Stimulated activated CD8-positive, alpha-beta memory T cell treated with anti-CD3 and anti-CD28 coated beads, Interleukin-15, amount 100 ng/mL, for 1 hour (primary cell): Measurements from ENCODE around the gene HBZ.
"Not testable (repeated sequence)": the region's sequence is repeated elsewhere in the genome, so short reads cannot be mapped to it uniquely, and the experiment has no call there.

ENCODE experiments used
- DNase-seq: peaks from one replicate; pipeline ENCODE4 v3.0.0-alpha.2; 2020; ENCODE audit warnings: low read depth

Gene HBZ

DNA sequence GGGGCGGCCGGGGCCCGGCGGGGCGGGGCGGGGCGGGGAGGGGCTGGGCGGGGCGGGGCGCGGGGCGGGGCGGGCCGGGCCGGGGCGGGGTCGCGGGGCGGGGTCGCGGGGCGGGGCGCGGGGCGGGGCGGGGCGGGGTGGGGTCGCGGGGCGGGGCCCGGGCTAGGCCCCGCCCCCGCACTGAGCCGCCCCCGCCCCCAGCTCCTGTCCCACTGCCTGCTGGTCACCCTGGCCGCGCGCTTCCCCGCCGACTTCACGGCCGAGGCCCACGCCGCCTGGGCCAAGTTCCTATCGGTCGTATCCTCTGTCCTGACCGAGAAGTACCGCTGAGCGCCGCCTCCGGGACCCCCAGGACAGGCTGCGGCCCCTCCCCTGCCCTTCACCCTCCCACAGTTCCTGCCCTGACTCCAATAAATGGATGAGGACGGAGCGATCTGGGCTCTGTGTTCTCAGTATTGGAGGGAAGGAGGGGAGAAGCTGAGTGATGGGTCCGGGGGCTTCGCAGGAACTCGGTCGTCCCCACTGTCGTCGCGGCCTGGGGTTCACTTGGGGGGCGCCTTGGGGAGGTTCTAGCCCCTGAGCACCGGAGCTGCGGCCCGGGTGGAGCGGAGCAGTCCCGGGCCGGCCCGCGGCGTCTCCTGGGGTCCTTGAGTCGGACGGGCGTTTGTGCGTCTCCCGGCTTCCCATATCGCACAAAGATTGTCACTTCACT, 12.5 kb downstream of the HBZ start:
- DNase-seq, result no peak

DNA sequence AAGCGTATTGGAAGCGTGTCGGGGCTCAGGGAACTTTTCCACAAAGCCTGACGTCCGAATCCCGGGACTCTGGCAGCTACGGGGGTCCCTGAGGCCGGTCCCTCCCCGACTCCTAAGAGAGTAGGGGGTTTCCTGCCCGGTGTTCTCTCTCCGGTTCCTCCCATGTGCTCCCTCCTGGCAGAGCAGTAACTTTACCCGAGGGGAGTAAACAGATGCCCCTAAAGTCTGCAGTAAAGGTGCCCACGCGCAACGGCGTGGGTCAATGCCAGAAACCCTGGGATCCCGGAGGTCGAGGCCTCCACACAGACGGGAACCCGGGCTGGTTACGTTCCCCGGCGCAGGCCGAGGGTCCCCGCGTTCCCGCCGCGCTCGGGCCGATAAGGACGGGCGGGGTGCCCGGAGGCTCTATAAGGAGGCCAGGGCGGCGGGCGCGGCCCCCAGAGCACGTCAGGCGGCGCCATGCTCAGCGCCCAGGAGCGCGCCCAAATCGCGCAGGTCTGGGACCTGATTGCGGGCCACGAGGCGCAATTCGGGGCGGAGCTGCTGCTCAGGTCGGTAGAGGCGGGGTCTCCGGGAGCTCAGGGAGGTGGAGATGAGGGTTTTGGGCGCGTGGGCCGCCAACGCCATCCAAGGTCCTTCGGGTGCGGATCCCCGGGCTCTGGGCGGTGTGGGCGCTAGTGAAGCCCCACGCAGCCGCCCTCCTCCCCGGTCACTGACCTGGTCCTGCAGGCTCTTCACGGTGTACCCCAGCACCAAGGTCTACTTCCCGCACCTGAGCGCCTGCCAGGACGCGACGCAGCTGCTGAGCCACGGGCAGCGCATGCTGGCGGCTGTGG, 13.3 kb downstream of the HBZ start, which contains the start of gene HBM:
Gene HBM, plus strand, starts transcription at position 440 of the 836 bp plus-strand sequence. Its CDS starts 20 bp downstream, at position 460.
- DNase-seq, result no peak

DNA sequence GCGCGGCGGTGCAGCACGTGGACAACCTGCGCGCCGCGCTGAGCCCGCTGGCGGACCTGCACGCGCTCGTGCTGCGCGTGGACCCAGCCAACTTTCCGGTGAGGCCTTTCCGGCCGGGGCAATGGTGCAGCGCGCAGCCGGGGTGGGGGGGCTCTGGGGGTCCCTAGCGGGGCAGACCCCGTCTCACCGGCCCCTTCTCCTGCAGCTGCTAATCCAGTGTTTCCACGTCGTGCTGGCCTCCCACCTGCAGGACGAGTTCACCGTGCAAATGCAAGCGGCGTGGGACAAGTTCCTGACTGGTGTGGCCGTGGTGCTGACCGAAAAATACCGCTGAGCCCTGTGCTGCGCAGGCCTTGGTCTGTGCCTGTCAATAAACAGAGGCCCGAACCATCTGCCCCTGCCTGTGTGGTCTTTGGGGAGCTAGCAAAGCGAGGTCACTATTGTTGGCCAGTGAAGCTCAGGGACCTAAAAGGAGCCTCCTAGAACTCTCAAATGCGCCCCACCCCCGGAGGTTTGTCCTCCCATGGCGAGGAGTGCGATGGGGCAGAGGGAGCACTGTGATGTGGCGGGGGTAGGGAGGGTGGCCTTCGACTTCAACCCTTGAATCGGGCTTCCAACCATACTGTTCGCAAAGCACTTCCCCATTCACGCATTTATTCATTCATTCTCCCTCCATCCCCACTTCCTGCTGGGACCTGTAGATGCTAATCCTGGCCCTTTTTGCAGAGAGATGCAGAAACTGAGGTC, 14.1 kb downstream of the HBZ start:
- no peak for DNase-seq

DNA sequence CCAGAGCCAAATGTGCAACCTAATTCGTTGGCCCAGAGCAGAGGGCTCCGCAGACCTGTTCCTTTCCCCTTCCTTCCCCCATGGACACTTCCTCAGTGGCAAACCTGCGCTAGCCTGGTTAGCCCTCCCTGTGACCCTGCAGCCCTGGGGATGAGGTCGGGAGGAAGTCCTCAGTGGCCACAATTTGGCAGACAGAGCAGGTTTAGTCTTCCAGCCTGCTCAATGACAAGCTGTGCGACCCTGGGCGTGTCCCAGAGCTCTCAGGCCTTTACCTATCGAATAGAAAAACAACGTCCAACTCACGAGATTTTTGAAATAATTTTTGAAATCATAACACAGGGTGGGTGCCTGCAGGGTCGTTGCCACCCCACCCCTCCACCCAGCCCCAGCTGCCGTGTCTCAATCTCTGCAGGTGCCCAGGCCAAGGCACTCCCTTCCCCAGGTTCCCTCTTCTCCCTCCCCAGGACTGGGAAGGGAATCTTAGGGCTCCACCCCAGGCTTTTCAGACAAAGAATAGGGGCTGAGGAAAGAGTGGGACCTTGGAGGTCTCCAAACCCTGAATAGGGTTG, 14.8 kb downstream of the HBZ start:
- no peak for DNase-seq

DNA sequence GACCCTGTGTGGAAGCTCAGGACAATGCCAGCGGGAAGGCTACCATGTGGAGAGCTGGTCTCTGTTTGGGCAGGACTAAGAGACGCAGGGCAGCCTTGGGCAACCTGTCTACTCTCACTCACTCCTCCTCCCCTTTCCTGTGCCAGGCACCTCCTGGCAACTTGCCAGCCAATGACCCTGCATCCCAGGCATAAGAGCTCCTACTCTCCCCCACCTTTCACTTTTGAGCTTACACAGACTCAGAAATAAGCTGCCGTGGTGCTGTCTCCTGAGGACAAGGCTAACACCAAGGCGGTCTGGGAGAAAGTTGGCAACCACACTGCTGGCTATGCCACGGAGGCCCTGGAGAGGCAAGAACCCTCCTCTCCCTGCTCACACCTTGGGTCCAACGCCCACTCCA, 16.0 kb downstream of the HBZ start:
- no peak for DNase-seq

DNA sequence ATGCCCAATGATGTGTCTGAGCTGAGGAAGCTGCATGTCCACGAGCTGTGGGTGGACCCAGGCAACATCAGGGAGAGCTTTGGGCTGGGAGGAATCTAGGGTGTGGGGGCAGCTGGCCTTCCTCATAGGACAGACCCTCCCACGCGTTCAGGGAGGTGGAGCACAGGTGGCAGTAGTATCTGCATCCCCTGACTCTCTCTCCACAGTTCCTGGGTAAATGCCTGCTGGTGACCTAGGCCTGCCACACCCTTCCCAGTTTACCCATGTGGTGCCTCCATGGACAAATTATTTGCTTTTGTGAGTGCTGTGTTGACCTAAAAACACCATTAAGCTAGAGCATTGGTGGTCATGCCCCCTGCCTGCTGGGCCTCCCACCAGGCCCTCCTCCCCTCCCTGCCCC, 16.6 kb downstream of the HBZ start:
- DNase-seq, result no peak

DNA sequence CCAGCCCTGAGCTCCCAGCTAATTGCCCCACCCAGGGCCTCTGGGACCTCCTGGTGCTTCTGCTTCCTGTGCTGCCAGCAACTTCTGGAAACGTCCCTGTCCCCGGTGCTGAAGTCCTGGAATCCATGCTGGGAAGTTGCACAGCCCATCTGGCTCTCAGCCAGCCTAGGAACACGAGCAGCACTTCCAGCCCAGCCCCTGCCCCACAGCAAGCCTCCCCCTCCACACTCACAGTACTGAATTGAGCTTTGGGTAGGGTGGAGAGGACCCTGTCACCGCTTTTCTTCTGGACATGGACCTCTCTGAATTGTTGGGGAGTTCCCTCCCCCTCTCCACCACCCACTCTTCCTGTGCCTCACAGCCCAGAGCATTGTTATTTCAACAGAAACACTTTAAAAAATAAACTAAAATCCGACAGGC, 17.7 kb downstream of the HBZ start:
- DNase-seq, result not testable (repeated sequence)

DNA sequence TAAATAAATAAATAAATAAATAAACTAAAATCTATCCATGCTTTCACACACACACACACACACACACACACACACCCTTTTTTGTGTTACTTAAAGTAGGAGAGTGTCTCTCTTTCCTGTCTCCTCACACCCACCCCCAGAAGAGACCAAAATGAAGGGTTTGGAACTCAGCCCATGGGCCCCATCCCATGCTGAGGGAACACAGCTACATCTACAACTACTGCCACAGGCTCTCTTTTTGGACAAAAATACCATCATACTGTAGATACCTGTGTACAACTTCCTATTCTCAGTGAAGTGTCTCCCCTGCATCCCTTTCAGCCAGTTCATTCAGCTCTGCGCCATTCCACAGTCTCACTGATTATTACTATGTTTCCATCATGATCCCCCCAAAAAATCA, 18.3 kb downstream of the HBZ start:
- no peak for DNase-seq

DNA sequence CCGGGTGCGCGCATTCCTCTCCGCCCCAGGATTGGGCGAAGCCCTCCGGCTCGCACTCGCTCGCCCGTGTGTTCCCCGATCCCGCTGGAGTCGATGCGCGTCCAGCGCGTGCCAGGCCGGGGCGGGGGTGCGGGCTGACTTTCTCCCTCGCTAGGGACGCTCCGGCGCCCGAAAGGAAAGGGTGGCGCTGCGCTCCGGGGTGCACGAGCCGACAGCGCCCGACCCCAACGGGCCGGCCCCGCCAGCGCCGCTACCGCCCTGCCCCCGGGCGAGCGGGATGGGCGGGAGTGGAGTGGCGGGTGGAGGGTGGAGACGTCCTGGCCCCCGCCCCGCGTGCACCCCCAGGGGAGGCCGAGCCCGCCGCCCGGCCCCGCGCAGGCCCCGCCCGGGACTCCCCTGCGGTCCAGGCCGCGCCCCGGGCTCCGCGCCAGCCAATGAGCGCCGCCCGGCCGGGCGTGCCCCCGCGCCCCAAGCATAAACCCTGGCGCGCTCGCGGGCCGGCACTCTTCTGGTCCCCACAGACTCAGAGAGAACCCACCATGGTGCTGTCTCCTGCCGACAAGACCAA, 20.0 kb downstream of the HBZ start, which contains the start of gene HBA2:
Gene HBA2, plus strand, starts transcription at position 503 of the 568 bp plus-strand sequence. Its CDS starts 37 bp downstream, at position 540.
- not testable (repeated sequence) for DNase-seq

DNA sequence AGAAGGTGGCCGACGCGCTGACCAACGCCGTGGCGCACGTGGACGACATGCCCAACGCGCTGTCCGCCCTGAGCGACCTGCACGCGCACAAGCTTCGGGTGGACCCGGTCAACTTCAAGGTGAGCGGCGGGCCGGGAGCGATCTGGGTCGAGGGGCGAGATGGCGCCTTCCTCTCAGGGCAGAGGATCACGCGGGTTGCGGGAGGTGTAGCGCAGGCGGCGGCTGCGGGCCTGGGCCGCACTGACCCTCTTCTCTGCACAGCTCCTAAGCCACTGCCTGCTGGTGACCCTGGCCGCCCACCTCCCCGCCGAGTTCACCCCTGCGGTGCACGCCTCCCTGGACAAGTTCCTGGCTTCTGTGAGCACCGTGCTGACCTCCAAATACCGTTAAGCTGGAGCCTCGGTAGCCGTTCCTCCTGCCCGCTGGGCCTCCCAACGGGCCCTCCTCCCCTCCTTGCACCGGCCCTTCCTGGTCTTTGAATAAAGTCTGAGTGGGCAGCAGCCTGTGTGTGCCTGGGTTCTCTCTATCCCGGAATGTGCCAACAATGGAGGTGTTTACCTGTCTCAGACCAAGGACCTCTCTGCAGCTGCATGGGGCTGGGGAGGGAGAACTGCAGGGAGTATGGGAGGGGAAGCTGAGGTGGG, 20.9 kb downstream of the HBZ start:
- DNase-seq, result not testable (repeated sequence)

DNA sequence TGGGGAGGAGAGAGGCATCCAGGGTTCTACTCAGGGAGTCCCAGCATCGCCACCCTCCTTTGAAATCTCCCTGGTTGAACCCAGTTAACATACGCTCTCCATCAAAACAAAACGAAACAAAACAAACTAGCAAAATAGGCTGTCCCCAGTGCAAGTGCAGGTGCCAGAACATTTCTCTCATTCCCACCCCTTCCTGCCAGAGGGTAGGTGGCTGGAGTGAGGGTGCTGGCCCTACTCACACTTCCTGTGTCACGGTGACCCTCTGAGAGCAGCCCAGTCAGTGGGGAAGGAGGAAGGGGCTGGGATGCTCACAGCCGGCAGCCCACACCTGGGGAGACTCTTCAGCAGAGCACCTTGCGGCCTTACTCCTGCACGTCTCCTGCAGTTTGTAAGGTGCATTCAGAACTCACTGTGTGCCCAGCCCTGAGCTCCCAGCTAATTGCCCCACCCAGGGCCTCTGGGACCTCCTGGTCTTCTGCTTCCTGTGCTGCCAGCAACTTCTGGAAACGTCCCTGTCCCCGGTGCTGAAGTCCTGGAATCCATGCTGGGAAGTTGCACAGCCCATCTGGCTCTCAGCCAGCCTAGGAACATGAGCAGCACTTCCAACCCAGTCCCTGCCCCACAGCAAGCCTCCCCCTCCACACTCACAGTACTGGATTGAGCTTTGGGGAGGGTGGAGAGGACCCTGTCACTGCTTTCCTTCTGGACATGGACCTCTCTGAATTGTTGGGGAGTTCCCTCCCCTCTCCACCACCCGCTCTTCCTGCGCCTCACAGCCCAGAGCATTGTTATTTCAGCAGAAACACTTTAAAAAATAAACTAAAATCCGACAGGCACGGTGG, 21.7 kb downstream of the HBZ start:
- not testable (repeated sequence) for DNase-seq

DNA sequence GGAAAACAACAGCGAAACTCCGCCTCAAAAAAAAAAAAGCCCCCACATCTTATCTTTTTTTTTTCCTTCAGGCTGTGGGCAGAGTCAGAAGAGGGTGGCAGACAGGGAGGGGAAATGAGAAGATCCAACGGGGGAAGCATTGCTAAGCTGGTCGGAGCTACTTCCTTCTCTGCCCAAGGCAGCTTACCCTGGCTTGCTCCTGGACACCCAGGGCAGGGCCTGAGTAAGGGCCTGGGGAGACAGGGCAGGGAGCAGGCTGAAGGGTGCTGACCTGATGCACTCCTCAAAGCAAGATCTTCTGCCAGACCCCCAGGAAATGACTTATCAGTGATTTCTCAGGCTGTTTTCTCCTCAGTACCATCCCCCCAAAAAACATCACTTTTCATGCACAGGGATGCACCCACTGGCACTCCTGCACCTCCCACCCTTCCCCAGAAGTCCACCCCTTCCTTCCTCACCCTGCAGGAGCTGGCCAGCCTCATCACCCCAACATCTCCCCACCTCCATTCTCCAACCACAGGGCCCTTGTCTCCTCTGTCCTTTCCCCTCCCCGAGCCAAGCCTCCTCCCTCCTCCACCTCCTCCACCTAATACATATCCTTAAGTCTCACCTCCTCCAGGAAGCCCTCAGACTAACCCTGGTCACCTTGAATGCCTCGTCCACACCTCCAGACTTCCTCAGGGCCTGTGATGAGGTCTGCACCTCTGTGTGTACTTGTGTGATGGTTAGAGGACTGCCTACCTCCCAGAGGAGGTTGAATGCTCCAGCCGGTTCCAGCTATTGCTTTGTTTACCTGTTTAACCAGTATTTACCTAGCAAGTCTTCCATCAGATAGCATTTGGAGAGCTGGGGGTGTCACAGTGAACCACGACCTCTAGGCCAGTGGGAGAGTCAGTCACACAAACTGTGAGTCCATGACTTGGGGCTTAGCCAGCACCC, 22.8 kb downstream of the HBZ start:
- no peak for DNase-seq

DNA sequence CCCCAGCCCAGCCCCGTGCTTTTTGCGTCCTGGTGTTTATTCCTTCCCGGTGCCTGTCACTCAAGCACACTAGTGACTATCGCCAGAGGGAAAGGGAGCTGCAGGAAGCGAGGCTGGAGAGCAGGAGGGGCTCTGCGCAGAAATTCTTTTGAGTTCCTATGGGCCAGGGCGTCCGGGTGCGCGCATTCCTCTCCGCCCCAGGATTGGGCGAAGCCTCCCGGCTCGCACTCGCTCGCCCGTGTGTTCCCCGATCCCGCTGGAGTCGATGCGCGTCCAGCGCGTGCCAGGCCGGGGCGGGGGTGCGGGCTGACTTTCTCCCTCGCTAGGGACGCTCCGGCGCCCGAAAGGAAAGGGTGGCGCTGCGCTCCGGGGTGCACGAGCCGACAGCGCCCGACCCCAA, 23.6 kb downstream of the HBZ start:
- DNase-seq, result not testable (repeated sequence)

DNA sequence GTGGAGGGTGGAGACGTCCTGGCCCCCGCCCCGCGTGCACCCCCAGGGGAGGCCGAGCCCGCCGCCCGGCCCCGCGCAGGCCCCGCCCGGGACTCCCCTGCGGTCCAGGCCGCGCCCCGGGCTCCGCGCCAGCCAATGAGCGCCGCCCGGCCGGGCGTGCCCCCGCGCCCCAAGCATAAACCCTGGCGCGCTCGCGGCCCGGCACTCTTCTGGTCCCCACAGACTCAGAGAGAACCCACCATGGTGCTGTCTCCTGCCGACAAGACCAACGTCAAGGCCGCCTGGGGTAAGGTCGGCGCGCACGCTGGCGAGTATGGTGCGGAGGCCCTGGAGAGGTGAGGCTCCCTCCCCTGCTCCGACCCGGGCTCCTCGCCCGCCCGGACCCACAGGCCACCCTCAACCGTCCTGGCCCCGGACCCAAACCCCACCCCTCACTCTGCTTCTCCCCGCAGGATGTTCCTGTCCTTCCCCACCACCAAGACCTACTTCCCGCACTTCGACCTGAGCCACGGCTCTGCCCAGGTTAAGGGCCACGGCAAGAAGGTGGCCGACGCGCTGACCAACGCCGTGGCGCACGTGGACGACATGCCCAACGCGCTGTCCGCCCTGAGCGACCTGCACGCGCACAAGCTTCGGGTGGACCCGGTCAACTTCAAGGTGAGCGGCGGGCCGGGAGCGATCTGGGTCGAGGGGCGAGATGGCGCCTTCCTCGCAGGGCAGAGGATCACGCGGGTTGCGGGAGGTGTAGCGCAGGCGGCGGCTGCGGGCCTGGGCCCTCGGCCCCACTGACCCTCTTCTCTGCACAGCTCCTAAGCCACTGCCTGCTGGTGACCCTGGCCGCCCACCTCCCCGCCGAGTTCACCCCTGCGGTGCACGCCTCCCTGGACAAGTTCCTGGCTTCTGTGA, 24.3 kb downstream of the HBZ start, which contains the start of gene HBA1:
Gene HBA1, plus strand, starts transcription at position 204 of the 906 bp plus-strand sequence. Its CDS starts 37 bp downstream, at position 241.
- not testable (repeated sequence) for DNase-seq

DNA sequence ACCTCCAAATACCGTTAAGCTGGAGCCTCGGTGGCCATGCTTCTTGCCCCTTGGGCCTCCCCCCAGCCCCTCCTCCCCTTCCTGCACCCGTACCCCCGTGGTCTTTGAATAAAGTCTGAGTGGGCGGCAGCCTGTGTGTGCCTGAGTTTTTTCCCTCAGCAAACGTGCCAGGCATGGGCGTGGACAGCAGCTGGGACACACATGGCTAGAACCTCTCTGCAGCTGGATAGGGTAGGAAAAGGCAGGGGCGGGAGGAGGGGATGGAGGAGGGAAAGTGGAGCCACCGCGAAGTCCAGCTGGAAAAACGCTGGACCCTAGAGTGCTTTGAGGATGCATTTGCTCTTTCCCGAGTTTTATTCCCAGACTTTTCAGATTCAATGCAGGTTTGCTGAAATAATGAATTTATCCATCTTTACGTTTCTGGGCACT, 25.0 kb downstream of the HBZ start:
- DNase-seq, result no peak

DNA sequence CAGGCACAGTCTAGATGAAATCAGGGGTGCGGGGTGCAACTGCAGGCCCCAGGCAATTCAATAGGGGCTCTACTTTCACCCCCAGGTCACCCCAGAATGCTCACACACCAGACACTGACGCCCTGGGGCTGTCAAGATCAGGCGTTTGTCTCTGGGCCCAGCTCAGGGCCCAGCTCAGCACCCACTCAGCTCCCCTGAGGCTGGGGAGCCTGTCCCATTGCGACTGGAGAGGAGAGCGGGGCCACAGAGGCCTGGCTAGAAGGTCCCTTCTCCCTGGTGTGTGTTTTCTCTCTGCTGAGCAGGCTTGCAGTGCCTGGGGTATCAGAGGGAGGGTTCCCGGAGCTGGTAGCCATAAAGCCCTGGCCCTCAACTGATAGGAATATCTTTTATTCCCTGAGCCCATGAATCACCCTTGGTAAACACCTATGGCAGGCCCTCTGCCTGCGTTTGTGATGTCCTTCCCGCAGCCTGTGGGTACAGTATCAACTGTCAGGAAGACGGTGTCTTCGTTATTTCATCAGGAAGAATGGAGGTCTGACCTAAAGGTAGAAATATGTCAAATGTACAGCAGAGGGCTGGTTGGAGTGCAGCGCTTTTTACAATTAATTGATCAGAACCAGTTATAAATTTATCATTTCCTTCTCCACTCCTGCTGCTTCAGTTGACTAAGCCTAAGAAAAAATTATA, 25.7 kb downstream of the HBZ start:
- no peak for DNase-seq

DNA sequence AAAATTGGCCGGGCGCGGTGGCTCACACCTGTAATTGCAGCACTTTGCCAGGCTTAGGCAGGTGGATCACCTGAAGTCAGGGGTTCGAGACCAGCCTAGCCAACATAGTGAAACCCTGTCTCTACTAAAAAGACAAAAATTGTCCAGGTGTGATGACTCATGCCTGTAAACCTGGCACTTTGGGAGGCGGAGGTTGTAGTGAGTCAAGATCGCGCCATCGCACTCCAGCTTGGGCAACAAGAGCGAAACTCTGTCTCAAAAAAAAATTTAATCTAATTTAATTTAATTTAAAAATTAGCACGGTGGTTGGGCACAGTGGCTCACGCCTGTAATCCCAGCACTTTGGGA, 26.2 kb downstream of the HBZ start:
- no peak for DNase-seq
